ENCODE results near the gene SEC24B. TPM values are rescaled to one million over a fixed set of nuclear protein-coding genes. Genes with fewer than 3 reads are reported as not detected.
A peak's percentile ranks its signal among the peaks of the same experiment; 100 is the strongest.

Gene SEC24B
- total RNA-seq, 6 donors from 2014 or later: 17.4 to 38.8 (median 29.2) TPM

DNA sequence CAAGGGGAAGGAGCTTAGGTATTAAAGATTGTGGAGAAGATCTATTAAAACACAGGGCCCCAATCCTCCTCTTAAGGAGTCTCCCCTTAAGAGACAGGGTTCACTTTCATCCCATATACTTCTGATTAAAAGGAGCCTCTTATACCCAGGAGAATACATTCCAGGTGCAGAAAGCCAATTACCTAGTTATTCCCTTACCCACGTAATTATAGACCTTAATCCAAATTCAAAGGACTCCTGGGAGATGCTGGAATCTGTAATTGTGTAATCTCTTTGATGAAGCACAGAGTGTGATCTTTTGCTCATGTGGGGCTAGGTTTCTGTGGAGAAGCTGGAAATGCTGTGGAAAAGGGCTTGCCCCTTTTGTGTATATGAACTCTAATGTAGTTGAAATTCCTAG, 1.4 kb upstream of the SEC24B start:
- Histone ChIP-seq H3K27ac (peak overlapping the region; percentile 92 to 94 (median 92)), H3K9me3 (no peaks in the 10 kb centered on the region), H3K27me3 (no peaks in the 10 kb centered on the region), H3K4me3 (no peak overlapping the region), H3K4me1 (peaks cover 30 to 34% (median 33%) of the 10 kb centered on the region in 4 donors), H3K36me3 (no peaks in the 10 kb centered on the region)
- no peak for ATAC-seq (ENCODE audit: low FRiP score in 2 of 2)
- 73 to 82% methylated on average over 1 of the region's 1 CpG for WGBS, 2 donors
- TF ChIP-seq POLR2A (IDR thresholded peaks at IDR 0.05) (no peak), POLR2AphosphoS5 (IDR thresholded peaks at IDR 0.05) (no peak), EP300 (IDR thresholded peaks at IDR 0.05) (no peak)
- TF ChIP-seq, protein P1, sequence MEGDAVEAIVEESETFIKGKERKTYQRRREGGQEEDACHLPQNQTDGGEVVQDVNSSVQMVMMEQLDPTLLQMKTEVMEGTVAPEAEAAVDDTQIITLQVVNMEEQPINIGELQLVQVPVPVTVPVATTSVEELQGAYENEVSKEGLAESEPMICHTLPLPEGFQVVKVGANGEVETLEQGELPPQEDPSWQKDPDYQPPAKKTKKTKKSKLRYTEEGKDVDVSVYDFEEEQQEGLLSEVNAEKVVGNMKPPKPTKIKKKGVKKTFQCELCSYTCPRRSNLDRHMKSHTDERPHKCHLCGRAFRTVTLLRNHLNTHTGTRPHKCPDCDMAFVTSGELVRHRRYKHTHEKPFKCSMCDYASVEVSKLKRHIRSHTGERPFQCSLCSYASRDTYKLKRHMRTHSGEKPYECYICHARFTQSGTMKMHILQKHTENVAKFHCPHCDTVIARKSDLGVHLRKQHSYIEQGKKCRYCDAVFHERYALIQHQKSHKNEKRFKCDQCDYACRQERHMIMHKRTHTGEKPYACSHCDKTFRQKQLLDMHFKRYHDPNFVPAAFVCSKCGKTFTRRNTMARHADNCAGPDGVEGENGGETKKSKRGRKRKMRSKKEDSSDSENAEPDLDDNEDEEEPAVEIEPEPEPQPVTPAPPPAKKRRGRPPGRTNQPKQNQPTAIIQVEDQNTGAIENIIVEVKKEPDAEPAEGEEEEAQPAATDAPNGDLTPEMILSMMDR (IDR thresholded peaks at IDR 0.05): no peak
- DNase-seq: no peak

DNA sequence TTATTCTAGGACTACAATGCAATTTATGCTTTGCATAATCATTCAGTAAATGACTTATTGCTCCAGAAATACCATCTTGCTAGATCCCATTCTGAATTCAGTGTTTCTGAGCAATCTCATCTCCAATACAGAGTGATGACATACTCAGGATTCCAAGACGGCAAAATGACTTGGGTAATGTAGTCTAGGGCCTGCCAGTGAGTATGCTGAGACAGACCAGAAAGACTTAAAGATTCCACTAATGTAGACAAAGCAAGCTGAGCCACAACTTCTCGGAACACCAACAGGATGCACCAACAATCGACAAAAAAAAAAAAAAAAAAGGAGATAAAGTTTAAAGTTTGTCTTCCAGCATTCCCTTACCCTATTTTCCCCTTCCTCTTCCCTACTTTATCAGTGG, 919 bp upstream of the SEC24B start:
- peak overlapping the region in 3 of 4 donors; percentile 82 to 92 (median 82) for H3K4me3 ChIP-seq
- H3K36me3 ChIP-seq: no peaks in the 10 kb centered on the region
- H3K27me3 ChIP-seq: no peaks in the 10 kb centered on the region
- H3K27ac ChIP-seq: peak overlapping the region; percentile 92 to 94 (median 92)
- ATAC-seq (ENCODE audit: low FRiP score in 2 of 2) (no peak), DNase-seq (no peak)
- peaks cover 32 to 39% (median 35%) of the 10 kb centered on the region in 4 donors for H3K4me1 ChIP-seq
- no peaks in the 10 kb centered on the region for H3K9me3 ChIP-seq
- TF ChIP-seq POLR2A (IDR thresholded peaks at IDR 0.05) (no peak), POLR2AphosphoS5 (IDR thresholded peaks at IDR 0.05) (no peak), EP300 (IDR thresholded peaks at IDR 0.05) (no peak)
- TF ChIP-seq, protein P1 (IDR thresholded peaks at IDR 0.05): no peak
- 15 to 28% methylated on average over 3 of the region's 3 CpGs for WGBS, 2 donors

DNA sequence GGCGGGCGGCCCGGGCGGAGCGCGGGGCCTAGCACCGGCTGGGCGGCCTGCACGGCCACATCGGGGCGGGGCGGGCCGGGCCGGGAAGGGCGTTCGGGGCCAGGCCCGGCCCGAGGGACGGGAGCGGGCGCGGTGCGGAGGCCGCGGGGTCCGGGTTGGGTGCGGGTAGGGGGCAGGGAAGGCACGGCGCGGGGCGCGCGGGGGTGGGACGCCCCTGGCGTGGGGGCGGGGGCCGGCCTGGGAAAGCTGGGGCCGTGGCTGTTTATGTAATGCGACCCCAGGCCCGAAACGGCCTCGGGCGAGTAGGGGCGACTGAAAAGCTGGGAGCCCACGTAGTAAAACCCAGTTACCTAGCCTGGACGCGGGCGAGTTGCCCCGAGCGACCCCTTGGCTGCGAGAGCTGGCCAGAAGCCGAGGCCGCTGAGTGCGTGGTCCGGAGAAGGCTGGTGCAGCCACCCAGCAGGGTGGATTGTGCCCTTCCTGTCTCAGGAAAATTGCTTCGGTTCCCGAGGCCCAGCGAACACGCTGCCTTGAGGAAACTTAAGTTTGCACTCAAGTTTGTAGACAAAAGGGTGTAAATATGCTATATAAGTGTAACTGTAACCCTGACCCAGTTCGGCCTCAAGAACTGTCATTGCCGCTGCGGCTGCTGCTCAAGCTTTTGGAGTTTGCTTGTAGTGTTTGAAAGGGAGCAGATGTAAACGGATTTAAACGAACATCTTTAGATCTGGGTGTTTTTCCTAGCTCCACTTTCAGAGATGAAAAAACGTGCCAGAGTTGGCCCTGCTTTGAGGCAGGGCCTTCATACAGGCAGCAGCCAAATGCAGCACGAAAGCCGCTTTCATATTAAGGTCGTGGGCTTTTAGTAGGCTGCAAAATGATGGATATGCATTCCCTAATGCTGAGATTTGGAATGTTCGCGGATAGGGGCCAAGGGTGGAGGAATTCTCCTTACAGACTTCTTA, 674 bp downstream of the SEC24B start:
- Histone ChIP-seq H3K27ac (peak overlapping the region; percentile 92 to 94 (median 92)), H3K4me1 (peaks cover 32 to 51% (median 38%) of the 10 kb centered on the region in 4 donors), H3K27me3 (no peaks in the 10 kb centered on the region), H3K4me3 (peak overlapping the region; percentile 79 to 92 (median 82)), H3K9me3 (no peaks in the 10 kb centered on the region), H3K36me3 (no peaks in the 10 kb centered on the region)
- WGBS, 2 donors: 1 to 6% methylated on average over 11 to 32 of the region's 70 CpGs
- DNase-seq: peak in 1 of 2 donors; percentile 36
- ATAC-seq (ENCODE audit: low FRiP score in 2 of 2): peak; percentile 30 to 73
- TF ChIP-seq, protein P1 (IDR thresholded peaks at IDR 0.05): no peak
- TF ChIP-seq EP300 (IDR thresholded peaks at IDR 0.05): no peak

DNA sequence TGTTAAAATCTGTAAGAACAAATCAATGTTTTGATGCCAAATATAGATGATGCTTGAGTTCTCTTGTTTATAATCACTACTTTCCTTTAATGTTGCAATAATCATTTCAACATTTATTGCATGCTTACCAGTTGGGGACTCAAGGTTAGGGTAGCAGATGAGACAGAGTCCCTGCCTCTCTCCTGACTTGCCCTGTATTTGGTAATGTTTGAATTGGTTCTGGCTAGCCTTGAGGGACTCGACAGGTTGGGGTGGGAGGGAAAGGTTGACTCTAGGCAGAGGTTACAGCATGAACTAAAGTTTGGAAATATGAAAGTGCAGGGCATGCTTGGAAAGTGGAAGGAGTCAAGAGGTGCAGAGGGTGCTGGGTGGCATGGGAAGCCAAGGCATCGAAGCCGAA, 2.0 kb downstream of the SEC24B start:
- Histone ChIP-seq H3K4me1 (peaks cover 36 to 53% (median 45%) of the 10 kb centered on the region in 4 donors), H3K27ac (peak overlapping the region in 2 of 4 donors; percentile 24), H3K9me3 (no peaks in the 10 kb centered on the region), H3K36me3 (no peaks in the 10 kb centered on the region), H3K4me3 (peak overlapping the region in 1 of 4 donors; percentile 82), H3K27me3 (no peaks in the 10 kb centered on the region)
- ATAC-seq (ENCODE audit: low FRiP score in 2 of 2) (no peak), DNase-seq (no peak)
- TF ChIP-seq EP300 (IDR thresholded peaks at IDR 0.05) (no peak), POLR2AphosphoS5 (IDR thresholded peaks at IDR 0.05) (no peak), POLR2A (IDR thresholded peaks at IDR 0.05) (no peak)
- TF ChIP-seq, protein P1 (IDR thresholded peaks at IDR 0.05): no peak
- WGBS, 2 donors: 63 to 71% methylated on average over 3 of the region's 3 CpGs
